ENCODE results near the gene LNPEP. TPM values are rescaled to one million over a fixed set of nuclear protein-coding genes. Genes with fewer than 3 reads are reported as not detected.

LNPEP gene
- 19.7 TPM for polyA plus RNA-seq
- long read RNA-seq, donor 1, full-length matches to known transcripts = 1 of 1 reads
- long read RNA-seq, donor 1, partial matches to known transcripts = 0 of 1 reads
- long read RNA-seq, donor 1, other reads (novel, unspliced or antisense) = 0 of 1 reads
- long read RNA-seq, donor 2, full-length matches to known transcripts = 2 of 2 reads
- long read RNA-seq, donor 2, partial matches to known transcripts = 0 of 2 reads
- long read RNA-seq, donor 2, other reads (novel, unspliced or antisense) = 0 of 2 reads
- long read RNA-seq, donor 3, full-length matches to known transcripts = 1 of 1 reads
- long read RNA-seq, donor 3, partial matches to known transcripts = 0 of 1 reads
- long read RNA-seq, donor 3, other reads (novel, unspliced or antisense) = 0 of 1 reads
- long read RNA-seq, donor 4 = 0 reads
- long read RNA-seq, donor 5 = 0 reads
- long read RNA-seq, donor 6 = 0 reads
- long read RNA-seq, donor 7 = 0 reads
- long read RNA-seq, donor 8, partial matches to known transcripts = 5 of 5 reads
- long read RNA-seq, donor 8, other reads (novel, unspliced or antisense) = 0 of 5 reads
- long read RNA-seq, donor 9 = 0 reads
- long read RNA-seq, donor 10 = 0 reads
- long read RNA-seq, donor 11, full-length matches to known transcripts = 1 of 1 reads
- long read RNA-seq, donor 11, partial matches to known transcripts = 0 of 1 reads
- long read RNA-seq, donor 11, other reads (novel, unspliced or antisense) = 0 of 1 reads

GRCh38 chr5:96935559-96936430, at the start of gene LNPEP:
Gene LNPEP (plus strand): TSS chr5:96936080. CDS start chr5:96936156, 76 bp downstream.
- no CpG with 5 or more reads among the region's 79 CpGs for WGBS (ENCODE audit: insufficient coverage, low lambda C conversion rate)
- Histone ChIP-seq H3K4me3 (ENCODE audit: low read length) (peak within 1 kb of the TSS; percentile 98), H3K9me3 (ENCODE audit: control insufficient read depth, low read depth, low read length) (no peaks in the 10 kb centered on the region), H3K27me3 (ENCODE audit: control insufficient read depth, insufficient read depth, low read length) (no peaks in the 10 kb centered on the region), H3K36me3 (ENCODE audit: control insufficient read depth, insufficient read depth, low read length) (no peaks in the 10 kb centered on the region), H3K4me1 (ENCODE audit: control insufficient read depth, insufficient read depth, low read length) (peaks cover 20% of the 10 kb centered on the region), H3K27ac (ENCODE audit: low read length) (peak within 1 kb of the TSS; percentile 100)
- peak; percentile 98 to 99 for DNase-seq

- Histone ChIP-seq H3K4me3 (ENCODE audit: low read length) (no peak overlapping the region), H3K36me3 (ENCODE audit: control insufficient read depth, insufficient read depth, low read length) (peaks cover 17% of the 10 kb centered on the region), H3K4me1 (ENCODE audit: control insufficient read depth, insufficient read depth, low read length) (no peaks in the 10 kb centered on the region), H3K27ac (ENCODE audit: low read length) (no peak overlapping the region), H3K27me3 (ENCODE audit: control insufficient read depth, insufficient read depth, low read length) (no peaks in the 10 kb centered on the region), H3K9me3 (ENCODE audit: control insufficient read depth, low read depth, low read length) (no peaks in the 10 kb centered on the region)
- no CpG with 5 or more reads among the region's 4 CpGs for WGBS (ENCODE audit: insufficient coverage, low lambda C conversion rate)
- no peak for DNase-seq
Observed at GRCh38 chr5:96893342-96893741, 42.5 kb upstream of the LNPEP start.

- DNase-seq = no peak
- no peaks in the 10 kb centered on the region for H3K27me3 ChIP-seq (ENCODE audit: control insufficient read depth, insufficient read depth, low read length)
- H3K27ac ChIP-seq (ENCODE audit: low read length) = no peak overlapping the region
- no peak overlapping the region for H3K4me3 ChIP-seq (ENCODE audit: low read length)
- no peaks in the 10 kb centered on the region for H3K4me1 ChIP-seq (ENCODE audit: control insufficient read depth, insufficient read depth, low read length)
- H3K9me3 ChIP-seq (ENCODE audit: control insufficient read depth, low read depth, low read length) = no peaks in the 10 kb centered on the region
- H3K36me3 ChIP-seq (ENCODE audit: control insufficient read depth, insufficient read depth, low read length) = peaks cover 17% of the 10 kb centered on the region
- WGBS (ENCODE audit: insufficient coverage, low lambda C conversion rate) = 71% methylated on average over 1 of the region's 4 CpGs
Observed at GRCh38 chr5:96896276-96896675, 39.6 kb upstream of the LNPEP start.

GRCh38 chr5:96896806-96897205, 39.1 kb upstream of the LNPEP start:
- no peaks in the 10 kb centered on the region for H3K9me3 ChIP-seq (ENCODE audit: control insufficient read depth, low read depth, low read length)
- no peak overlapping the region for H3K4me3 ChIP-seq (ENCODE audit: low read length)
- no peak overlapping the region for H3K27ac ChIP-seq (ENCODE audit: low read length)
- no peaks in the 10 kb centered on the region for H3K27me3 ChIP-seq (ENCODE audit: control insufficient read depth, insufficient read depth, low read length)
- peaks cover 20% of the 10 kb centered on the region for H3K36me3 ChIP-seq (ENCODE audit: control insufficient read depth, insufficient read depth, low read length)
- 67% methylated on average over 3 of the region's 3 CpGs for WGBS (ENCODE audit: insufficient coverage, low lambda C conversion rate)
- no peak for DNase-seq
- no peaks in the 10 kb centered on the region for H3K4me1 ChIP-seq (ENCODE audit: control insufficient read depth, insufficient read depth, low read length)

GRCh38 chr5:96901384-96901783, 34.5 kb upstream of the LNPEP start:
- Histone ChIP-seq H3K36me3 (ENCODE audit: control insufficient read depth, insufficient read depth, low read length) (peaks cover 21% of the 10 kb centered on the region), H3K27ac (ENCODE audit: low read length) (no peak overlapping the region), H3K4me1 (ENCODE audit: control insufficient read depth, insufficient read depth, low read length) (no peaks in the 10 kb centered on the region), H3K27me3 (ENCODE audit: control insufficient read depth, insufficient read depth, low read length) (no peaks in the 10 kb centered on the region), H3K9me3 (ENCODE audit: control insufficient read depth, low read depth, low read length) (no peaks in the 10 kb centered on the region), H3K4me3 (ENCODE audit: low read length) (no peak overlapping the region)
- 100% methylated on average over 1 of the region's 6 CpGs for WGBS (ENCODE audit: insufficient coverage, low lambda C conversion rate)
- no peak for DNase-seq

GRCh38 chr5:96901841-96902240, 34.0 kb upstream of the LNPEP start:
- H3K4me3 ChIP-seq (ENCODE audit: low read length) = no peak overlapping the region
- no peak for DNase-seq
- peaks cover 21% of the 10 kb centered on the region for H3K36me3 ChIP-seq (ENCODE audit: control insufficient read depth, insufficient read depth, low read length)
- no peaks in the 10 kb centered on the region for H3K9me3 ChIP-seq (ENCODE audit: control insufficient read depth, low read depth, low read length)
- H3K27ac ChIP-seq (ENCODE audit: low read length) = no peak overlapping the region
- no peaks in the 10 kb centered on the region for H3K4me1 ChIP-seq (ENCODE audit: control insufficient read depth, insufficient read depth, low read length)
- 100% methylated on average over 1 of the region's 1 CpG for WGBS (ENCODE audit: insufficient coverage, low lambda C conversion rate)
- no peaks in the 10 kb centered on the region for H3K27me3 ChIP-seq (ENCODE audit: control insufficient read depth, insufficient read depth, low read length)

- 100% methylated on average over 1 of the region's 3 CpGs for WGBS (ENCODE audit: insufficient coverage, low lambda C conversion rate)
- DNase-seq = no peak
- peaks cover 19% of the 10 kb centered on the region for H3K36me3 ChIP-seq (ENCODE audit: control insufficient read depth, insufficient read depth, low read length)
Observed at GRCh38 chr5:96902876-96903275, 33.0 kb upstream of the LNPEP start.

GRCh38 chr5:96903300-96903699, 32.6 kb upstream of the LNPEP start:
- Histone ChIP-seq H3K4me1 (ENCODE audit: control insufficient read depth, insufficient read depth, low read length) (no peaks in the 10 kb centered on the region), H3K27ac (ENCODE audit: low read length) (no peak overlapping the region), H3K27me3 (ENCODE audit: control insufficient read depth, insufficient read depth, low read length) (no peaks in the 10 kb centered on the region), H3K4me3 (ENCODE audit: low read length) (no peak overlapping the region), H3K36me3 (ENCODE audit: control insufficient read depth, insufficient read depth, low read length) (peaks cover 18% of the 10 kb centered on the region), H3K9me3 (ENCODE audit: control insufficient read depth, low read depth, low read length) (no peaks in the 10 kb centered on the region)
- DNase-seq = no peak
- WGBS (ENCODE audit: insufficient coverage, low lambda C conversion rate) = 100% methylated on average over 1 of the region's 2 CpGs

More at GRCh38 chr5:96902876-96903275, 33.0 kb upstream of the LNPEP start:
- H3K4me1 ChIP-seq (ENCODE audit: control insufficient read depth, insufficient read depth, low read length) = no peaks in the 10 kb centered on the region
- H3K9me3 ChIP-seq (ENCODE audit: control insufficient read depth, low read depth, low read length) = no peaks in the 10 kb centered on the region
- H3K4me3 ChIP-seq (ENCODE audit: low read length) = no peak overlapping the region
- no peak overlapping the region for H3K27ac ChIP-seq (ENCODE audit: low read length)
- no peaks in the 10 kb centered on the region for H3K27me3 ChIP-seq (ENCODE audit: control insufficient read depth, insufficient read depth, low read length)

GRCh38 chr5:96904054-96904931, 31.6 kb upstream of the LNPEP start:
- WGBS (ENCODE audit: insufficient coverage, low lambda C conversion rate) = 100% methylated on average over 1 of the region's 3 CpGs
- H3K27ac ChIP-seq (ENCODE audit: low read length) = no peak overlapping the region
- H3K36me3 ChIP-seq (ENCODE audit: control insufficient read depth, insufficient read depth, low read length) = peaks cover 21% of the 10 kb centered on the region

More at GRCh38 chr5:96904054-96904931, 31.6 kb upstream of the LNPEP start:
- Histone ChIP-seq H3K4me3 (ENCODE audit: low read length) (no peak overlapping the region), H3K9me3 (ENCODE audit: control insufficient read depth, low read depth, low read length) (no peaks in the 10 kb centered on the region), H3K27me3 (ENCODE audit: control insufficient read depth, insufficient read depth, low read length) (no peaks in the 10 kb centered on the region), H3K4me1 (ENCODE audit: control insufficient read depth, insufficient read depth, low read length) (no peaks in the 10 kb centered on the region)
- DNase-seq = no peak

Measured in large intestine (tissue), 12 donors.